ENCODE measurements around the gene UFD1. TPM values are rescaled to one million over a fixed set of nuclear protein-coding genes. Genes with fewer than 3 reads are reported as not detected.
"Not testable (repeated sequence)": the region's sequence is repeated elsewhere in the genome, so short reads cannot be mapped to it uniquely, and the experiment has no call there.

Gene UFD1
- total RNA-seq, 1 donor from 2014 or later, result 48.0 TPM

DNA sequence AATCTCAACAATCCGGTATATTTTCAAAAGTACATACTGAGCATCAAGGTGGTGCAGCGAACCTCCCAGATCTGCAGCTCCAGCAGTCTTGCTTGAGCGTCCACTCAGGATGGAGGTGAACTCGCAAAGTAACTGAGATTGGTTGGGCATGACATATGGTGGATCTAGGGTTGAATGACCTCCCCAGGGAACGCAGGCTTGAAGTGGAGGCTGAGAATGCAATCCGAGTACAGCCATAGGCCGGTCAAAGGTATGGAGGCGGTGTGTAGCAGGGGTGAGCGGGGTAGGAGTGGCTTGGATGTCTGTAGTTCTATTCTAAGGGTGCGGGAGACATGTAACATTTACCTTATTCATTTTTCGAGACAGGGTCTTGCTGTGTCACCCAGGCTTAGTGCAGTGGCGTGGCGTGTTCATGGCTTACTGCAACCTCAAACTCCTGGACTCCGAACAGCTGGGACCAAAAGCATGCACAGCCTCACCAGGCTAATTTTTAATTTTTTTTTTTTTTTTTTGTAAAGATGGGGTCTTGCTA, 30.9 kb downstream of the UFD1 start:
- TF ChIP-seq, protein P1, sequence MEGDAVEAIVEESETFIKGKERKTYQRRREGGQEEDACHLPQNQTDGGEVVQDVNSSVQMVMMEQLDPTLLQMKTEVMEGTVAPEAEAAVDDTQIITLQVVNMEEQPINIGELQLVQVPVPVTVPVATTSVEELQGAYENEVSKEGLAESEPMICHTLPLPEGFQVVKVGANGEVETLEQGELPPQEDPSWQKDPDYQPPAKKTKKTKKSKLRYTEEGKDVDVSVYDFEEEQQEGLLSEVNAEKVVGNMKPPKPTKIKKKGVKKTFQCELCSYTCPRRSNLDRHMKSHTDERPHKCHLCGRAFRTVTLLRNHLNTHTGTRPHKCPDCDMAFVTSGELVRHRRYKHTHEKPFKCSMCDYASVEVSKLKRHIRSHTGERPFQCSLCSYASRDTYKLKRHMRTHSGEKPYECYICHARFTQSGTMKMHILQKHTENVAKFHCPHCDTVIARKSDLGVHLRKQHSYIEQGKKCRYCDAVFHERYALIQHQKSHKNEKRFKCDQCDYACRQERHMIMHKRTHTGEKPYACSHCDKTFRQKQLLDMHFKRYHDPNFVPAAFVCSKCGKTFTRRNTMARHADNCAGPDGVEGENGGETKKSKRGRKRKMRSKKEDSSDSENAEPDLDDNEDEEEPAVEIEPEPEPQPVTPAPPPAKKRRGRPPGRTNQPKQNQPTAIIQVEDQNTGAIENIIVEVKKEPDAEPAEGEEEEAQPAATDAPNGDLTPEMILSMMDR (IDR thresholded peaks at IDR 0.05; ENCODE audit: partially characterized antibody, unreplicated experiment), result no peak
- H3K27me3 Mint-ChIP-seq (ENCODE audit: unreplicated experiment), result peaks cover 11% of the 10 kb centered on the region
- H3K27ac Mint-ChIP-seq (ENCODE audit: unreplicated experiment), result peak overlapping the region; percentile 100
- peaks cover 4% of the 10 kb centered on the region for H3K36me3 Mint-ChIP-seq (ENCODE audit: unreplicated experiment)
- H3K4me1 Mint-ChIP-seq (ENCODE audit: low read depth, unreplicated experiment), result peaks cover 28% of the 10 kb centered on the region
- H3K9me3 Mint-ChIP-seq (ENCODE audit: unreplicated experiment), result peaks cover 8% of the 10 kb centered on the region
- DNase-seq, result peak; percentile 65
- peak overlapping the region; percentile 94 for H3K4me3 Mint-ChIP-seq (ENCODE audit: unreplicated experiment)

DNA sequence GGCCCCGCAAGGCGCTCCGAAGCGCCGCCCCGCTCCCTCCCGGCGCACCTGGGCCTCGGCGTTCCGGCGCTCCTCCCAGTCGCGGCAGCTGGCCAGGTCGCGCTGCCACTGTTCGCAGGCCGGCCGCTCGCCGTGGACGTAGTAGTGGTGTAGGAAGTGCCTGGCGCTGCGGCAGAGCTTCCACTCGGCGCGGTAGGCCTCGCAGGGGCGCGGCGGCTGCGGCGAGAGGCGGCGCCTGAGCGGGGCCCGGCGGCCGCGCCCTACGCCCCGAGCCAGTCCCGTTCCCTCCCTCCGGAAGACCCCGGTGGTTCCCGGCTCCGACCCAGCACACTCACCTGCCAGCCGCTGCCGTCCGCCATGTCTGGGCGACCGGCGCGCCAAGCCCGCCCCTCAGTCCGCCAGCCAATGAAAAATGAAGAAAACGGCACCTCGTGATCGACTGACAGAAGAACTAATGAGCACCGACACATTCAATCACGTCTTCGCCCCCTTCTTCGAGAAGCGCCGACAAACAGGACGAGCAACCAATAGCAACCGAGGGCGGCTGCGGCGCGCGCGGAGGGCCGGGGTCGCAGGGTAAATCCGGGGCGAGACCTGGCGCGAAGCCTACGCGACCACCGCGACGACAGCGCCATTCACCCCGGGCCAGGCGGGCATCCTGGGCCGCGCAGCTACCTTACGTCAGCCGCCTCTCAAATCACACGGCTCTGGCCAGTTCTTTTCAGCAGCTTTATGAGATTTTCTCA, 31.5 kb downstream of the UFD1 start, which contains the start of gene C22orf39:
C22orf39 (minus strand) TSS at position 382 of the 746 bp plus-strand sequence; CDS start at position 359, 23 bp downstream.
- peak within 1 kb of the TSS; percentile 99 for H3K4me3 Mint-ChIP-seq (ENCODE audit: unreplicated experiment)
- peaks cover 4% of the 10 kb centered on the region for H3K36me3 Mint-ChIP-seq (ENCODE audit: unreplicated experiment)
- H3K9me3 Mint-ChIP-seq (ENCODE audit: unreplicated experiment), result peaks cover 8% of the 10 kb centered on the region
- H3K27me3 Mint-ChIP-seq (ENCODE audit: unreplicated experiment), result peaks cover 11% of the 10 kb centered on the region
- TF ChIP-seq, protein P1 (IDR thresholded peaks at IDR 0.05; ENCODE audit: partially characterized antibody, unreplicated experiment), result no peak
- peak within 1 kb of the TSS; percentile 100 for H3K27ac Mint-ChIP-seq (ENCODE audit: unreplicated experiment)
- DNase-seq, result peak; percentile 91
- peaks cover 28% of the 10 kb centered on the region for H3K4me1 Mint-ChIP-seq (ENCODE audit: low read depth, unreplicated experiment)

DNA sequence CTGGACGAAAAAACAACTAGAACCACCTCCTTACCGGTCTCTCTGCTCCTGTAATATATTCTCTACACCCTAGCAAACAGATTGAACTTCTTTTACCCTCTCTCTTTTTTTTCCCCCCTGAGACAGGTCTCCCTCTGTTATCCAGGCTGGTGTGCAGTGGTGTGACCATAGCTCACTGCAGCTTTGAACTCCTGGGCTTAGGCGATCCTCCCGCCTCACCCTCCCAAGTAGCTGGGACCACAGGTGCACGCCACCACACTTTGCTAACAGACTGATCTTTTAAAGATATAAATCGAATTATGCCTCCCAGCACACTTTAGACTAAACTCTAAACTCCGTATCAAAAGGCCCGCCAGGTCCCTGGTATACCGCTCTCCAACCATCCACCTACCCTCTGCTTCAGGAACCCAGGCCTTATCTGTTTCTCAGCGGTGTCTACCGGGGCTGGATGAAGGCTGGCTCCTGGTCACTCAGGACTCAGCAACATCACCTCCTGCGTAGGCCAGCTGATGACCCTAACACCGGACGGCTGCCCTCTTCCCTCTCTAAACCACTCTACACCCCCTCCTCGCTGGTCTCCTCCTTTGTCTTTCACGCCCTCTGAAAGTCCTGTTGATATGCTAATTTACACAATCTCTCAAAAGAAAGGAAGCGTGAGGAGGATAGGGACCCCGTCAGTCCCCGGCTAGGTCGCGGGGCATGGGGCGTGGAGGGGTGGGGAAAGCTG, 32.2 kb downstream of the UFD1 start:
- H3K36me3 Mint-ChIP-seq (ENCODE audit: unreplicated experiment), result peaks cover 4% of the 10 kb centered on the region
- peak overlapping the region; percentile 99 for H3K4me3 Mint-ChIP-seq (ENCODE audit: unreplicated experiment)

DNA sequence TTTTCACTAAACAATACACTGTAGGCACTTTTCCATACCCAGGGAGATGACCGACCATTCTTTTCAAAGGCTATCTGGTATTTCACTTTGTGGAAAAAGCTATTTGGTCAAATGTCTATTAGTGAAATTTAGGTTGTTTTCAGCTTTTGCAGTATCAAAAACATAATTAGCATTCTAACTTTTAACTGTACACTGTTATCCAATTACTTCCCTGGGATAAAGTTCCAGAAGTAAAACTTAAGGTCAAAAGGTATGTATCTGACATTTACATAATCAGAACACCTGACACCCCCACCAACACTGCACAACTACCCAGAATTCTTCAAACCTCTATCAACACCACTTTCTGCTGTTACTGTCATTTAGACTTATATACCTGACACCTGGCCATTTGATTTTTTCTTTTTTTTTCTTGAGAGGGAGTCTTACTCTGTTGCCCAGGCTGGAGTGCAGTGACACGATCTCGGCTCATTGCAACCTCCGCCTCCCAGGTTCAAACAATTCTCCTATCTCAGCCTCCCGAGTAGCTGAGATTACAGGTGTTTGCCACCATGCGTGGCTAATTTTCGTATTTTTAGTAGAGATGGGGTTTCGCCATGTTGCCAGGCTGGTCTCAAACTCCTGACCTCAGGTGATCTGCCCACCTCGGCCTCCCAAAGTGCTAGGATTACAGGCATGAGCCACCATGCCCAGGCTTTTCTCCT, 33.6 kb downstream of the UFD1 start:
- not testable (repeated sequence) for H3K27me3 Mint-ChIP-seq (ENCODE audit: unreplicated experiment); H3K36me3 Mint-ChIP-seq (ENCODE audit: unreplicated experiment); H3K27ac Mint-ChIP-seq (ENCODE audit: unreplicated experiment); H3K9me3 Mint-ChIP-seq (ENCODE audit: unreplicated experiment); DNase-seq
- H3K4me3 Mint-ChIP-seq (ENCODE audit: unreplicated experiment), result peak overlapping the region; percentile 36
- H3K4me1 Mint-ChIP-seq (ENCODE audit: low read depth, unreplicated experiment), result peaks cover 31% of the 10 kb centered on the region

More for the DNA sequence above, 32.2 kb downstream of the UFD1 start:
- H3K4me1 Mint-ChIP-seq (ENCODE audit: low read depth, unreplicated experiment), result peaks cover 31% of the 10 kb centered on the region
- TF ChIP-seq, protein P1 (IDR thresholded peaks at IDR 0.05; ENCODE audit: partially characterized antibody, unreplicated experiment), result no peak
- H3K27me3 Mint-ChIP-seq (ENCODE audit: unreplicated experiment), result peaks cover 10% of the 10 kb centered on the region
- peaks cover 8% of the 10 kb centered on the region for H3K9me3 Mint-ChIP-seq (ENCODE audit: unreplicated experiment)
- H3K27ac Mint-ChIP-seq (ENCODE audit: unreplicated experiment), result peak overlapping the region; percentile 96
- DNase-seq, result no peak

DNA sequence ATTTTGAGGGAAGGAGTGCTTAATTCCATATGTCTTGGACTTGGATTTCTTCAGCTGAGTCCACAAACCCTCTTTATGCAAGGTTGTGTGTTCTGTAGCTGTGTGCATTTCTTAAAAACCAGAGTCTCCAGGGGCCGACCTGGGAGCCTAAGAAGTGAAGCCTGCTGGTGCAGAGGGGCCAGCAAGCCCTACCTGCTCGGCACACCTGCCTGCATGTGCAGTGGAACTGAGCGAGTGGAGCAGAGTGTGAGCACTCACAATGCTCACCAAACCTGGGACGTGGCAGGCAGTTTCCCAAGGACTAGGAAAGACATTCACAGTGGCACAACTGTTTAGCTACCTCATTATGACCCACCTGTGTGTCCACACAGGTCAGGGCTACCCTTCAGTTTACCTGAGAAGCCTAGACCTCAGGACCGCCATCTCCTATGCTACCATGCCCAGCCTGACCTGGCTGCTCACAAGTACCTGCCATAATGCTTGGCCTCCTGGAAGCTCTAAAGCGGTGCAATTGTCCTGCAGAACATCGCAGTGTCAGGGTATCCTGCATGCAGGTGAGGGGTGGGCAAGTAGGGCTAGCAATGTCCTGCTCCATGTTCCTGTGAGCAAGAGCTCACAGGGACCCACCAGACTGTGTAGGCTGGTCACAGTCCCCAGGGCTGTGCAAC, 35.3 kb downstream of the UFD1 start:
- H3K27ac Mint-ChIP-seq (ENCODE audit: unreplicated experiment), result no peak overlapping the region
- no peak overlapping the region for H3K4me3 Mint-ChIP-seq (ENCODE audit: unreplicated experiment)
- H3K27me3 Mint-ChIP-seq (ENCODE audit: unreplicated experiment), result peaks cover 7% of the 10 kb centered on the region
- TF ChIP-seq, protein P1 (IDR thresholded peaks at IDR 0.05; ENCODE audit: partially characterized antibody, unreplicated experiment), result no peak
- DNase-seq, result no peak
- peaks cover 24% of the 10 kb centered on the region for H3K4me1 Mint-ChIP-seq (ENCODE audit: low read depth, unreplicated experiment)
- peaks cover 8% of the 10 kb centered on the region for H3K9me3 Mint-ChIP-seq (ENCODE audit: unreplicated experiment)
- peaks cover 4% of the 10 kb centered on the region for H3K36me3 Mint-ChIP-seq (ENCODE audit: unreplicated experiment)

Data from glutamatergic neuron (in vitro differentiated cells).